ENCODE results near the gene GEMIN7.
"Not testable (repeated sequence)": the region's sequence is repeated elsewhere in the genome, so short reads cannot be mapped to it uniquely, and the experiment has no call there.

Gene GEMIN7

DNA sequence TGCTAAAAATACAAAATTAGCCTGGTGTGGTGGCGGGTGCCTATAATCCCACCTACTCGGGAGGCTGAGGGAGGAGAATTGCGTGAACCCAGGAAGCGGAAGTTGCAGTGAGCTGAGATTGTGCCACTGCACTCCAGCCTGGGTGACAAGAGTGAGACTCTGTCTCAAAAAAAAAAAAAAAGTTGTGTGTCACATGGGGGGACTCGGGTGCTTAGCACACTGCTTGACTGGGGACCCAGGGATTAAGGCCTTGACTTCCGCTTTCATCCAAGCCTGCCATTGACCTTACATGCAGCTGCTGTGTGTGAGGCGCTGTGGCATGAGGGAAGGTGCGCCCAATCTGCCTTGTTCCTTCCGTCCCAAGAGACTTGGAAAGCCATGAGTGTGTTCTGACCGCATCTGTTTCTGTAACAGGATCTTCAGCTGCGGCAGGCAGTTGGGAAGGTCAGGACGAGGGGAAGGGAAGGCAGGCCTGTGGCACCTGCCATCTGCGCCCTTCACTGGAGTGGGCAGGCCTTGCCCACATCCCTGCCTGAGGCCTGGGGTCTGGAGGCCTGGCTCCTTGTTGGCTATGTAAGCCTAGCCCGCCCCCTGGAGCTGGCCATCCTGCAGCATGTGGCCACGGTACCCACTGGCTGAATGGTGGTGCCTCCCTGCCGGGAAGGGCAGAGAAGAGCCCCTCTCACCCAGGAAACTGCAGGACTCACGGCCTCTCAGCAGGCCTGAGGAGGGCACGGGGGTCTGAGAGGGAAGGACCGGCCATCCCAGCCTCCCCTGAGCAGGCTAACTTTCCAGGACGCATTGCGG is 37.0 kb downstream of the GEMIN7 start:
- TF ChIP-seq, protein P1, sequence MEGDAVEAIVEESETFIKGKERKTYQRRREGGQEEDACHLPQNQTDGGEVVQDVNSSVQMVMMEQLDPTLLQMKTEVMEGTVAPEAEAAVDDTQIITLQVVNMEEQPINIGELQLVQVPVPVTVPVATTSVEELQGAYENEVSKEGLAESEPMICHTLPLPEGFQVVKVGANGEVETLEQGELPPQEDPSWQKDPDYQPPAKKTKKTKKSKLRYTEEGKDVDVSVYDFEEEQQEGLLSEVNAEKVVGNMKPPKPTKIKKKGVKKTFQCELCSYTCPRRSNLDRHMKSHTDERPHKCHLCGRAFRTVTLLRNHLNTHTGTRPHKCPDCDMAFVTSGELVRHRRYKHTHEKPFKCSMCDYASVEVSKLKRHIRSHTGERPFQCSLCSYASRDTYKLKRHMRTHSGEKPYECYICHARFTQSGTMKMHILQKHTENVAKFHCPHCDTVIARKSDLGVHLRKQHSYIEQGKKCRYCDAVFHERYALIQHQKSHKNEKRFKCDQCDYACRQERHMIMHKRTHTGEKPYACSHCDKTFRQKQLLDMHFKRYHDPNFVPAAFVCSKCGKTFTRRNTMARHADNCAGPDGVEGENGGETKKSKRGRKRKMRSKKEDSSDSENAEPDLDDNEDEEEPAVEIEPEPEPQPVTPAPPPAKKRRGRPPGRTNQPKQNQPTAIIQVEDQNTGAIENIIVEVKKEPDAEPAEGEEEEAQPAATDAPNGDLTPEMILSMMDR (IDR thresholded peaks at IDR 0.05; ENCODE audit: low read depth, low read length, missing control alignments): no peak
- in situ Hi-C loops (cut with HindIII; ENCODE audit: low pct_ligation_motif_present, low sequenced_read_pairs): no loop called here
- Histone ChIP-seq H3K36me3 (replicated peaks) (no peaks in the 10 kb centered on the region), H3K4me3 (ENCODE audit: low read depth, low read length) (no peak overlapping the region), H3K27ac (no peak overlapping the region), H3K27me3 (replicated peaks) (no peaks in the 10 kb centered on the region)
- DNase-seq: no peak

DNA sequence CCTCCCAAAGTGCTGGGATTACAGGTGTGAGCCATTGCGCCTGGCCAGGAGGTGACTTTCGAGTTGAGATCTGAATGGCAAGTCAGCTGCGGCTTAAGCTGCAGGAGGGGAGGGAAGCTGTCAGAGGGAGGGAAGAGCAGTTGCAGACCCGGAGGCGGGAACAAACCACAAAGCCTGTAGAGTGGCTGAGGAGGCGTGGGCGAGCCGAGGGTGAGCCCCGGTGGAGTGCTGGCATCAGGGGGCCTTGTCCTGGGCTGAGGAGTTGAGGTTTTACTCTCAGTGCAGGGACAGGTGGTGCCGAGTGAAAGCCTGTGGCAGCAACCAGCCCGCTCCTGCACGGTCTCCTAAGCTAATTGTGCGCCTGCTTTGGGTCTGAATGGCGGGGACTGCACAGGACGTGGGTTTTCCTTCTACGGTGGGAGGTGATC is 38.1 kb downstream of the GEMIN7 start:
- Histone ChIP-seq H3K36me3 (replicated peaks) (no peaks in the 10 kb centered on the region), H3K27me3 (replicated peaks) (no peaks in the 10 kb centered on the region), H3K4me3 (ENCODE audit: low read depth, low read length) (no peak overlapping the region), H3K27ac (no peak overlapping the region)
- in situ Hi-C loops (cut with HindIII; ENCODE audit: low pct_ligation_motif_present, low sequenced_read_pairs): no loop called here
- no peak for DNase-seq
- TF ChIP-seq, protein P1 (IDR thresholded peaks at IDR 0.05; ENCODE audit: low read depth, low read length, missing control alignments): no peak

DNA sequence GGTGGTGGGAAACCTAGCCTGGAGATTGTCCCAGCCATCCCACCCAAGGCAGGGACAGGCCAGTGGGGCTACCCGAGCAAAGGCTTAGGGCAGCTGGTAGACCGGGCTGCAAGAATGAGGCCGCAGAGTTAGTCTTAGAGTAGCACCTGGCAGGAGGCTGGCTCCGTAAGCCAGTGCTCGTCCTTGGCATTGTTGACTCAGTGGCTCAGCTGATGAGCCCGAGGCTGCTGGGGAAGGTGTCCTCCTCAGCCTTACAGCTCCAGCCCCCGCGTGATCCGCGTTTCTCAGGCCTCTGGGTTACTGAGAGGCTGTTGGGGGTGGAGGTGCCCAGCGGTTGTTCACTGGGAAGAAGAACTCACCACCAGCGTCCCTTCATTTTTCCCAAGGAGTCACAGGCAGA is 38.6 kb downstream of the GEMIN7 start:
- Histone ChIP-seq H3K36me3 (replicated peaks) (no peaks in the 10 kb centered on the region), H3K4me3 (ENCODE audit: low read depth, low read length) (no peak overlapping the region), H3K27ac (no peak overlapping the region), H3K27me3 (replicated peaks) (no peaks in the 10 kb centered on the region)
- in situ Hi-C loops (cut with HindIII; ENCODE audit: low pct_ligation_motif_present, low sequenced_read_pairs): no loop called here
- no peak for DNase-seq
- TF ChIP-seq, protein P1 (IDR thresholded peaks at IDR 0.05; ENCODE audit: low read depth, low read length, missing control alignments): no peak

DNA sequence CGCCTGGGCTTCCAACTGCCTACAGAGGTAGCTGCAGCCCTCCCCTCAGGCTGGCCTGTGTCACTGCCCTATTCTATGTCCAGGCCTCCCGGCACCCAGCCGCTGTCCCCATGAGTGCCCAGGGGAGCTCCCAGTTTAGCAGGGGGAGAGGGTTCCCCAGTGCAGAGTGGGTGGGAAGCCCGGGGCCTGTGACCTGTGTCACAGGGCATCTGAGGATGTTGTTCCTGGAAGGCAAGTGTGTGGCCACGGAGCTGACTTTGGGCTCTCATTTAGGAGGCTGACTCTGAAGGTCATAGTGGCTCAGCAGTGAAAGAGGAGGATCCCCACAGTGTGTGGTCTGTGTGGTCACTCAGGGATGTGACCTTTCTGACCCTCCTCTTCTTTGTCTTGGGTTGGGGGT is 39.0 kb downstream of the GEMIN7 start:
- in situ Hi-C loops (cut with HindIII; ENCODE audit: low pct_ligation_motif_present, low sequenced_read_pairs): no loop called here
- DNase-seq: no peak
- TF ChIP-seq, protein P1 (IDR thresholded peaks at IDR 0.05; ENCODE audit: low read depth, low read length, missing control alignments): no peak
- Histone ChIP-seq H3K27me3 (replicated peaks) (no peaks in the 10 kb centered on the region), H3K36me3 (replicated peaks) (no peaks in the 10 kb centered on the region), H3K4me3 (ENCODE audit: low read depth, low read length) (no peak overlapping the region), H3K27ac (no peak overlapping the region)

DNA sequence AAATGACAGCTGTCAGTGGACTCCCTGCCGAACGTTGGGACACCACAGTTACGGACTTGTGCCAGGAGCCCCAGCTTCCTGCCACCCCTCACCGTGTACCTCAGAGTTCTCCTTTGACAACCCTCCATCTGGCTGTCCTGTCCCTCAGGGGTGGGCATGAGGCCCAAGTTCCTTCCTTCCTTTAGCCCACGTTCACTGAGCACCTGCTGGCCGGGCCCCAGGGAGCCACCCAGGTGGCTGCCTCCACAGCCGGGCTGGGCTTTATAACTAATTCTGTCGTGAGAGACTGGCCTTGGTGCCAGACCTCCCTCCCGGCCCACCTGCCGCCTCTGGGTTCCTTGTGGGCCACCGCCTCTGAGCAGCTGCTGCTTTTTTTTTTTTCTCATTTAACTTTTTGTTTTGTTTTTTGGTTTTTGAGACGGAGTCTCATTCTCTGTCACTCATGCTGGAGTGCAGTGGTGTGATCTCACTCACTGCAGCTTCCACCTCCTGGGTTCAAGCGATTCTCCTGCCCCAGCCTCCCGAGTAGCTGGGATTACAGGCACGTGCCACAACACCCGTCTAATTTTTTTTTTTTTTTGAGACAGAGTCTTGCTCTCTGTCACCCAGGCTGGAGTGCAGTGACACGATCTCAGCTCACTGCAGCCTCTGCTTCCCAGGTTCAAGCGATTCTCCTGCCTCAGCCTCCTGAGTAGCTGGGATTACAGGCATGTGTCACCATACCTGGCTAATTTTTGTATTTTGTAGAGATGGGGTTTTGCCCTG is 39.7 kb downstream of the GEMIN7 start:
- H3K27ac ChIP-seq; H3K27me3 ChIP-seq (replicated peaks); H3K36me3 ChIP-seq (replicated peaks); H3K4me3 ChIP-seq (ENCODE audit: low read depth, low read length); in situ Hi-C loops (cut with HindIII; ENCODE audit: low pct_ligation_motif_present, low sequenced_read_pairs); DNase-seq: not testable (repeated sequence)

DNA sequence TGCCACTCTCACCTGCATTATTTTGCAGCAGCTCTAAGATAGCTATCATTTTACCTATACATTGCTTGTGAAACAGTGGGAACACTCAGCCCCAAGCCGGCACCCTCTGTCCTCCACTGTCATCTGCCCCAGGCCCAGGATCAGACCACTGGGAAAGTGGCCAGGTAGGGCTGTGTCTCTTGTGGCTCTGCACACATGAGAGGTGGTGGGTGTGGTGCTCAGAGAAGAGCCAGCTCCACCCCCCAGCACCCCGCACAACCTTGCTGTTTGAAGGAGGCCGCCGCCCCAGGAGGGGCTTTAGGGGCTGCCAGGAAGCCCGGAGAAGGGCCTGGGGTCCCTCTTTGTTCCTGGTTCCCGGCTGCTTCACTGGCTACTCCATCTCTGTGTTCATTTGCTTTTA is 40.5 kb downstream of the GEMIN7 start:
- TF ChIP-seq, protein P1 (IDR thresholded peaks at IDR 0.05; ENCODE audit: low read depth, low read length, missing control alignments): no peak
- H3K27me3 ChIP-seq (replicated peaks): no peaks in the 10 kb centered on the region
- H3K36me3 ChIP-seq (replicated peaks): no peaks in the 10 kb centered on the region
- no peak overlapping the region for H3K4me3 ChIP-seq (ENCODE audit: low read depth, low read length)
- DNase-seq: no peak
- H3K27ac ChIP-seq: no peak overlapping the region
- in situ Hi-C loops (cut with HindIII; ENCODE audit: low pct_ligation_motif_present, low sequenced_read_pairs): no loop called here
